SK-N-SH (cell line): Measurements from ENCODE around the gene CPLX3. TPM values are rescaled to one million over a fixed set of nuclear protein-coding genes. Genes with fewer than 3 reads are reported as not detected.
A peak's percentile ranks its signal among the peaks of the same experiment; 100 is the strongest.

Source experiments
- CTCF ChIA-PET: fragments of 300-600, 350-600 bp; formaldehyde crosslinking; extraction: SDS; loops from one replicate; lab custom pipeline; 2021; lab: Yijun Ruan, JAX
- POLR2A ChIA-PET: fragments of 350-600 bp; sonication (Branson Sonifier 250); formaldehyde crosslinking; extraction: SDS; loops from one replicate; lab custom pipeline; 2020; ENCODE audit warnings: antibody characterized with exemption, inconsistent platforms; lab: Yijun Ruan, JAX
- DNase-seq: peaks from one replicate; pipeline ENCODE4 v3.0.0; 2012
- H2AFZ ChIP-seq: fragments of 200-600 bp; sonication (generic); 2 replicates; pipeline ENCODE4 v1.8.1; 2016; ENCODE audit warnings: antibody characterized with exemption, mild to moderate bottlenecking, low read depth
- H3F3A ChIP-seq: fragments of 200-600 bp; sonication (generic); replicated peaks from 2 replicates; pipeline ENCODE3; 2016; ENCODE audit warnings: antibody characterized with exemption, mild to moderate bottlenecking; ENCODE audit not compliant: insufficient read depth
- H3K27ac ChIP-seq, 2 experiments: fragments of 200-500 bp in 1 of 2; fragments of 200-600 bp in 1 of 2; sonication (Bioruptor generic) in 1 of 2; sonication (generic), shearing (Covaris generic) in 1 of 2; 2 replicates each; pipeline versions ENCODE4 v1.5.1 to v1.6.1; 2014 to 2016; ENCODE audit warnings: low read depth in 2 of 2, inconsistent platforms in 1 of 2, low read length in 1 of 2, mild to moderate bottlenecking in 1 of 2, mixed read lengths in 1 of 2
- H3K27me3 ChIP-seq: fragments of 200-600 bp; sonication (generic), shearing (Covaris generic); 2 replicates; pipeline ENCODE4 v1.6.1; 2016; ENCODE audit warnings: mixed run types; ENCODE audit not compliant: insufficient read depth
- H3K36me3 ChIP-seq, 2 experiments: fragments of 200-500 bp in 1 of 2; fragments of 200-600 bp in 1 of 2; sonication (Bioruptor generic) in 1 of 2; sonication (generic) in 1 of 2; replicated peaks in 1 of 2; 2 replicates each; pipeline versions ENCODE3 to v1.5.1; 2014 to 2016; ENCODE audit warnings: low read length in 1 of 2, mild to moderate bottlenecking in 1 of 2; ENCODE audit not compliant: insufficient read depth in 2 of 2, control insufficient read depth in 1 of 2
- H3K4me1 ChIP-seq, 2 experiments: fragments of 200-500 bp in 1 of 2; fragments of 200-600 bp in 1 of 2; sonication (Bioruptor generic) in 1 of 2; sonication (generic), shearing (Covaris generic) in 1 of 2; 2 replicates each; pipeline versions ENCODE4 v1.5.1 to v1.6.1; 2014 to 2016; ENCODE audit warnings: low read depth in 1 of 2, low read length in 1 of 2, mixed run types in 1 of 2; ENCODE audit not compliant: insufficient read depth in 2 of 2, control insufficient read depth in 1 of 2
- H3K4me2 ChIP-seq: fragments of 200-600 bp; sonication (generic), shearing (Covaris generic); 2 replicates; pipeline ENCODE4 v1.6.1; 2017; ENCODE audit warnings: mixed run types
- H3K4me3 ChIP-seq, 2 experiments: fragments of 200-500 bp in 1 of 2; fragments of 200-600 bp in 1 of 2; sonication (Bioruptor generic) in 1 of 2; sonication (generic), shearing (Covaris generic) in 1 of 2; 2 replicates each; pipeline versions ENCODE4 v1.5.1 to v1.8.1; 2014 to 2016; ENCODE audit warnings: low read depth in 2 of 2, inconsistent platforms in 1 of 2, low read length in 1 of 2, mild to moderate bottlenecking in 1 of 2, mixed read lengths in 1 of 2, moderate library complexity in 1 of 2
- H3K79me2 ChIP-seq: fragments of 200-600 bp; sonication (generic); 2 replicates; pipeline ENCODE4 v1.8.1; 2017; ENCODE audit warnings: mild to moderate bottlenecking; ENCODE audit not compliant: insufficient read depth
- H3K9ac ChIP-seq: fragments of 200-600 bp; sonication (generic); 2 replicates; pipeline ENCODE4 v1.6.1; 2017; ENCODE audit warnings: mixed run types
- H3K9me2 ChIP-seq: fragments of 200-600 bp; sonication (generic); 2 replicates; pipeline ENCODE4 v1.6.1; 2017; ENCODE audit warnings: mixed run types
- H3K9me3 ChIP-seq: fragments of 200-600 bp; sonication (generic); 2 replicates; pipeline ENCODE4 v1.6.1; 2017; ENCODE audit warnings: mixed run types, mild to moderate bottlenecking, moderate library complexity
- H4K20me1 ChIP-seq: fragments of 200-600 bp; sonication (generic); 2 replicates; pipeline ENCODE4 v1.6.1; 2017; ENCODE audit warnings: mild to moderate bottlenecking, mixed run types; ENCODE audit not compliant: insufficient read depth
- CHD2 ChIP-seq: fragments of 150-350 bp; IDR thresholded peaks from 2 replicates; pipeline ENCODE4 v1.6.1; 2018; ENCODE audit warnings: low read length; ENCODE audit not compliant: partially characterized antibody
- EP300 ChIP-seq, 2 experiments: IDR thresholded peaks; 2 replicates each; pipeline versions ENCODE4 v1.4.0 to v1.6.1; 2012; ENCODE audit warnings: borderline replicate concordance in 1 of 2, low read depth in 1 of 2, low read length in 1 of 2
- FOSL2 ChIP-seq: IDR thresholded peaks from 2 replicates; pipeline ENCODE4 v1.4.0; 2012; ENCODE audit warnings: low read depth, mild to moderate bottlenecking, moderate library complexity, borderline replicate concordance
- FOXJ3 ChIP-seq: sonication (generic); formaldehyde crosslinking; IDR thresholded peaks from 2 replicates; pipeline ENCODE4 v1.5.1; 2020; ENCODE audit warnings: mild to moderate bottlenecking, missing genetic modification reagents
- IRF3 ChIP-seq: fragments of 150-350 bp; IDR thresholded peaks from 2 replicates; pipeline ENCODE4 v1.6.1; 2016; ENCODE audit warnings: mild to moderate bottlenecking, low read depth, low read length
- MAX ChIP-seq: IDR thresholded peaks from 2 replicates; pipeline ENCODE4 v1.4.0; 2012; ENCODE audit warnings: low read depth
- MEF2A ChIP-seq: IDR thresholded peaks from 2 replicates; pipeline ENCODE4 v1.4.0; 2012; ENCODE audit warnings: low read depth, borderline replicate concordance
- MXI1 ChIP-seq: IDR thresholded peaks from 2 replicates; pipeline ENCODE4 v1.6.1; 2012; ENCODE audit warnings: mild to moderate bottlenecking, low read depth, low read length, improper control_type of control experiment
- NFIC ChIP-seq: IDR thresholded peaks from 2 replicates; pipeline ENCODE4 v1.4.0; 2012; ENCODE audit warnings: borderline replicate concordance
- NRF1 ChIP-seq: IDR thresholded peaks from 2 replicates; pipeline ENCODE4 v1.6.1; 2012; ENCODE audit warnings: low read depth, mild to moderate bottlenecking, low read length
- PBX3 ChIP-seq: IDR thresholded peaks from 2 replicates; pipeline ENCODE4; 2012
- POLR2AphosphoS5 ChIP-seq: IDR thresholded peaks from 2 replicates; pipeline ENCODE4 v1.6.1; 2012; ENCODE audit warnings: low read depth, low read length
- RAD21 ChIP-seq: IDR thresholded peaks from 2 replicates; pipeline ENCODE4 v1.6.1; 2012; ENCODE audit warnings: mild to moderate bottlenecking, low read length
- RFX5 ChIP-seq: IDR thresholded peaks from 2 replicates; pipeline ENCODE4 v1.6.1; 2012; ENCODE audit warnings: mild to moderate bottlenecking, improper control_type of control experiment, low read length
- SIN3A ChIP-seq: IDR thresholded peaks from 2 replicates; pipeline ENCODE4 v1.6.1; 2012; ENCODE audit warnings: low read depth, mild to moderate bottlenecking, low read length, moderate library complexity, borderline replicate concordance
- SMC3 ChIP-seq: IDR thresholded peaks from 2 replicates; pipeline ENCODE4 v1.6.1; 2012; ENCODE audit warnings: low read depth, low read length, improper control_type of control experiment
- TCF12 ChIP-seq: IDR thresholded peaks from 2 replicates; pipeline ENCODE4 v1.4.0; 2012
- WGBS: methylation state at CpG from one replicate; pipeline ENCODE4 v1.1.6; 2017; ENCODE audit warnings: low lambda C conversion rate; 5-methylcytosine and 5-hydroxymethylcytosine counted together
- polyA plus RNA-seq, 3 experiments: library from polyadenylated mRNA; depleted of rRNA; stranded (reverse); fragments of >200 nt; gene quantifications; 2 replicates each; pipeline ENCODE4 v1.2.3, GENCODE V29; 2012

Gene CPLX3
- polyA plus RNA-seq, 1 of the 3 experiments (the other 2 are of a cell fraction), result not detected

- POLR2A ChIA-PET, result interaction anchor here (1.0 kb wide), 1 partner anchor 168 kb away, joined by 6 read pairs; no protein-coding TSS in a partner anchor
- peak; percentile 88 for DNase-seq
- H3K4me2 ChIP-seq, result peak overlapping the region; percentile 98
- H3F3A ChIP-seq, result peaks cover 3% of the 10 kb centered on the region
- WGBS, result under 1% methylated on average over 40 of the region's 72 CpGs
- H3K36me3 ChIP-seq, result peaks cover 0 to 10% of the 10 kb centered on the region in 2 experiments
- 0 out of 2 replicates have a peak overlapping the region, but pooled peaks have one; percentile 51 for H2AFZ ChIP-seq
- peaks cover 51% of the 10 kb centered on the region for H3K79me2 ChIP-seq
- H4K20me1 ChIP-seq, result peaks cover 47% of the 10 kb centered on the region
- peak overlapping the region; percentile 77 for H3K9ac ChIP-seq
- TF ChIP-seq RAD21 (no peak), MEF2A (no peak), IRF3 (no peak), SMC3 (no peak), NRF1 (no peak), TCF12 (no peak), CHD2 (no peak), FOXJ3 (CRISPR knock-in tag) (no peak), MAX (no peak), FOSL2 (no peak), PBX3 (no peak), RFX5 (no peak), MXI1 (no peak; the same call in 1 of the 2 replicates), EP300 (IDR thresholded peaks at IDR 0.05; ENCODE audit: borderline replicate concordance in 1 of 2, low read depth in 1 of 2, low read length in 1 of 2) (no peak), NFIC (no peak), POLR2AphosphoS5 (no peak), SIN3A (no peak)
- H3K4me3 ChIP-seq, result peak overlapping the region; percentile 85 to 97
- CTCF ChIA-PET, result interaction anchor here (0.6 to 24.3 kb wide), 26 partner anchors 8 to 393 kb away, joined by 3 to 1109 read pairs (median 6); partner anchors contain the start of genes CLK3, COX5A and ULK3
- H3K9me3 ChIP-seq, result no peaks in the 10 kb centered on the region
- H3K27ac ChIP-seq, result peak overlapping the region in 1 of 2 experiments; percentile 76; a peak in 2 of 4 replicates
- no peaks in the 10 kb centered on the region for H3K27me3 ChIP-seq
- peaks cover 10 to 42% of the 10 kb centered on the region in 2 experiments; a peak in 2 of 4 replicates for H3K4me1 ChIP-seq
- H3K9me2 ChIP-seq, result no peaks in the 10 kb centered on the region
Measured at GRCh38 chr15:74782259-74783071, 44.0 kb upstream of the CPLX3 start.
